Right lobe of liver (tissue), 6 donors: ENCODE results near the gene PLA2G7. TPM values are rescaled to one million over a fixed set of nuclear protein-coding genes. Genes with fewer than 3 reads are reported as not detected.

ENCODE experiments used
- ATAC-seq, 4 donors: fragments of 200-7000 bp; cut with Tn5 transposase; one replicate each; pipeline ENCODE4 v1.9.1; 2020; ENCODE audit warnings: mild to moderate bottlenecking in 4 of 4, moderate library complexity in 4 of 4
- DNase-seq, 3 donors: peaks; one replicate each; pipeline ENCODE4 v3.0.0-alpha.2; 2020
- H3K27ac ChIP-seq, 3 donors: fragments of 200-600 bp; one replicate each; pipeline ENCODE4 v1.8.0; 2022
- H3K27me3 ChIP-seq, 2 donors: fragments of 200-600 bp; one replicate each; pipeline ENCODE4 v1.8.0; 2022
- H3K36me3 ChIP-seq, 4 donors: fragments of 200-600 bp; sonication (generic) in 1 of 4; one replicate each; pipeline versions ENCODE4 v1.5.1 to v1.8.0; 2017 to 2022; ENCODE audit warnings: control low read depth in 1 of 4
- H3K4me1 ChIP-seq, 4 donors: fragments of 200-600 bp; sonication (generic) in 1 of 4; one replicate each; pipeline versions ENCODE4 v1.5.1 to v1.8.0; 2017 to 2022; ENCODE audit warnings: control low read depth in 1 of 4
- H3K4me3 ChIP-seq, 3 donors: fragments of 200-600 bp; one replicate each; pipeline ENCODE4 v1.8.0; 2022
- H3K9me3 ChIP-seq, 4 donors: fragments of 200-600 bp; sonication (generic) in 1 of 4; one replicate each; pipeline versions ENCODE4 v1.5.1 to v1.8.0; 2017 to 2022; ENCODE audit warnings: control low read depth in 1 of 4
- POLR2A ChIP-seq: fragments of 450-650 bp; IDR thresholded peaks from one replicate; pipeline ENCODE4 v1.6.1; 2017; ENCODE audit warnings: antibody characterized with exemption, mild to moderate bottlenecking
- WGBS: methylation state at CpG from one replicate; pipeline ENCODE4 v1.1.6; 2018; ENCODE audit warnings: low coverage, low lambda C conversion rate; ENCODE audit not compliant: insufficient coverage; ENCODE audit errors: missing lambda C conversion rate; 5-methylcytosine and 5-hydroxymethylcytosine counted together
- intact Hi-C, 2 donors: fragments of 100-400 bp; cut with DNase I; formaldehyde crosslinking; loops; one replicate each; pipeline versions ENCODE4 v1.11.2 to v1.14.1; 2022
- total RNA-seq, 6 experiments: library from RNA; depleted of rRNA in 2 of 6; stranded (reverse); fragments of >200 nt in 2 of 6; fragmentation: NEBNext Ultra II Directional in 3 of 6; extraction: Animal tissue kit (Norgen Biotek cat#: 25700) in 3 of 6; gene quantifications; one replicate each; pipeline versions ENCODE4 v1.1.0 to v1.2.4, GENCODE V29; 2016 to 2023
- TF ChIP-seq, protein P1 (sequence below), 4 donors: fragments of 200-600 bp in 3 of 4; fragments of 450-650 bp in 1 of 4; IDR thresholded peaks; one replicate each; pipeline versions ENCODE4 v1.5.1 to v1.8.0; 2016 to 2022; ENCODE audit warnings: antibody characterized with exemption in 4 of 4, mild to moderate bottlenecking in 2 of 4
- donor health status: DM: no; HTN: yes; CAD: no.
- donor health status: DM: no; HTN: no; CAD: no.
- donor health status: DM: no; HTN: no; CAD: no.
- donor health status: DM: no; HTN: yes; CAD: no.
- donor health status: DM: no; HTN: yes; CAD: no.

Gene PLA2G7
- total RNA-seq, 6 experiments from 2014 or later = 0.92 to 7.4 (median 1.6) TPM

DNA sequence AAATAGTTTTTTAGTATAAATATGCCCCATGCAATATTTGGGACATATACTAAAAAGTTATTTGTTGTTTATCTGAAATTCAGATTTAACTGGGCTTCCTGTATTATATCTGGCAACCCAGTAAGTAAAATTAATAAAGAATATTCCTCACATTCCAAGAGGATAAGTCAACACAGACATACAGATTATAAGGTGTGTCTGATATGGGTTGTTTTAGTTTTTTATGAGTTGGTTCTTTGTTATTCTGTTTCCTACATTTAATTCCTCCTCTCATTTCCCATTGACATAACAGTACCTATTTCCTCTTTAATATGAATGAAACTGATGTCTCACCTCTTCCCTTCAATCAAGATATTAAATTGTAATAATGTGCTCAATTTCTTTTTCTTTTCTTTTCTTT lies 1.7 kb upstream of the PLA2G7 start:
- ATAC-seq = no peak
- intact Hi-C loops = no loop called here
- H3K27me3 ChIP-seq = peaks cover 0 to 10% of the 10 kb centered on the region in 2 donors
- TF ChIP-seq, protein P1, sequence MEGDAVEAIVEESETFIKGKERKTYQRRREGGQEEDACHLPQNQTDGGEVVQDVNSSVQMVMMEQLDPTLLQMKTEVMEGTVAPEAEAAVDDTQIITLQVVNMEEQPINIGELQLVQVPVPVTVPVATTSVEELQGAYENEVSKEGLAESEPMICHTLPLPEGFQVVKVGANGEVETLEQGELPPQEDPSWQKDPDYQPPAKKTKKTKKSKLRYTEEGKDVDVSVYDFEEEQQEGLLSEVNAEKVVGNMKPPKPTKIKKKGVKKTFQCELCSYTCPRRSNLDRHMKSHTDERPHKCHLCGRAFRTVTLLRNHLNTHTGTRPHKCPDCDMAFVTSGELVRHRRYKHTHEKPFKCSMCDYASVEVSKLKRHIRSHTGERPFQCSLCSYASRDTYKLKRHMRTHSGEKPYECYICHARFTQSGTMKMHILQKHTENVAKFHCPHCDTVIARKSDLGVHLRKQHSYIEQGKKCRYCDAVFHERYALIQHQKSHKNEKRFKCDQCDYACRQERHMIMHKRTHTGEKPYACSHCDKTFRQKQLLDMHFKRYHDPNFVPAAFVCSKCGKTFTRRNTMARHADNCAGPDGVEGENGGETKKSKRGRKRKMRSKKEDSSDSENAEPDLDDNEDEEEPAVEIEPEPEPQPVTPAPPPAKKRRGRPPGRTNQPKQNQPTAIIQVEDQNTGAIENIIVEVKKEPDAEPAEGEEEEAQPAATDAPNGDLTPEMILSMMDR (IDR thresholded peaks at IDR 0.05) = no peak
- H3K27ac ChIP-seq = no peak overlapping the region
- DNase-seq = no peak
- H3K4me1 ChIP-seq = peaks cover 0 to 14% (median 4%) of the 10 kb centered on the region in 4 donors
- no peak overlapping the region for H3K4me3 ChIP-seq
- no peaks in the 10 kb centered on the region for H3K9me3 ChIP-seq
- no peaks in the 10 kb centered on the region for H3K36me3 ChIP-seq

DNA sequence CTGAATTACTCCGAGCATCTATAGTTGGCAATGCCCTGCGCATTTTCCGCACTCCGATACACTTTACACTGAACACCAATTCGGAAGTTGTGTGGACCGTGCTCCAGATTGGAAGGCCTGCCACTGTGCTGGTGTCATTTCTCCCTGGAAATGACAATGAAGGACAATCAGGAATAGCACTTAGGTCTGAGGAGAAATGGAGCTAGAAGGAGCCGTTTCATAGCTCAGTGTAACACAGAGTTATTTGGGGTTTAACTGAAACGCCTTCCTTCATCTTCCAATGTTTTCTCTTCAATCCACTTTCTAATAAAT lies 501 bp upstream of the PLA2G7 start:
- no peak for TF ChIP-seq POLR2A
- TF ChIP-seq, protein P1 (IDR thresholded peaks at IDR 0.05) = no peak
- Histone ChIP-seq H3K27ac (no peak overlapping the region), H3K4me3 (peak overlapping the region in 2 of 3 donors; percentile 37 to 54), H3K9me3 (no peaks in the 10 kb centered on the region), H3K36me3 (no peaks in the 10 kb centered on the region), H3K27me3 (peaks cover 0 to 10% of the 10 kb centered on the region in 2 donors), H3K4me1 (peaks cover 0 to 9% (median 4%) of the 10 kb centered on the region in 4 donors)
- DNase-seq = no peak
- intact Hi-C loops = no loop called here
- ATAC-seq = no peak
- WGBS = 33% methylated on average over 8 of the region's 8 CpGs

DNA sequence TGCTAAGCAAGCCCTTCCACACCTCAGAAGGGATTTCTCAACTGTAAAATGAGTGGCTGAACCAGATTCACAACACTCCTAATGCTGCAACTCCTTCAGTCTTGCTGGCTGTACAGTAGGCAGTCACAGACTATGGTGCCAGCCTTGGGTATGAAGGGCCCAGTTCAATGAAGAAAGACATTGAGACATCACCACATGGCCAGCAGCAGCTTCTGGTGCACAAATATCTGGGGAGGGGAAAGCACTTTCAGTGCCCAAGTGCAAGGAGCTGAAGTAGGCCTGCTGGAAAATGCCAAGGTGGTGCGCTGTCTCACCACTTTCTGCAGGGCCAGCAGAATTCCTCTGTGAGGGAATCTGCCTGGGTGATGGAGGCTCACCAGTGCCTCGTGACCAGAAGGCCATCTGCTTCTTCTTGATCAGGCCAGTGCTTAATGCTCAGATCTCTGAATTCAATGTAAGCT lies 1.8 kb downstream of the PLA2G7 start:
- Histone ChIP-seq H3K4me1 (peaks cover 0 to 9% (median 4%) of the 10 kb centered on the region in 4 donors), H3K27me3 (peaks cover 0 to 10% of the 10 kb centered on the region in 2 donors), H3K4me3 (no peak overlapping the region), H3K36me3 (no peaks in the 10 kb centered on the region), H3K9me3 (no peaks in the 10 kb centered on the region), H3K27ac (no peak overlapping the region)
- TF ChIP-seq, protein P1 (IDR thresholded peaks at IDR 0.05) = no peak
- TF ChIP-seq POLR2A = no peak
- DNase-seq = no peak
- intact Hi-C loops = no loop called here
- WGBS = no CpG with 5 or more reads among the region's 2 CpGs
- ATAC-seq = peak in 1 of 4 donors; percentile 4

DNA sequence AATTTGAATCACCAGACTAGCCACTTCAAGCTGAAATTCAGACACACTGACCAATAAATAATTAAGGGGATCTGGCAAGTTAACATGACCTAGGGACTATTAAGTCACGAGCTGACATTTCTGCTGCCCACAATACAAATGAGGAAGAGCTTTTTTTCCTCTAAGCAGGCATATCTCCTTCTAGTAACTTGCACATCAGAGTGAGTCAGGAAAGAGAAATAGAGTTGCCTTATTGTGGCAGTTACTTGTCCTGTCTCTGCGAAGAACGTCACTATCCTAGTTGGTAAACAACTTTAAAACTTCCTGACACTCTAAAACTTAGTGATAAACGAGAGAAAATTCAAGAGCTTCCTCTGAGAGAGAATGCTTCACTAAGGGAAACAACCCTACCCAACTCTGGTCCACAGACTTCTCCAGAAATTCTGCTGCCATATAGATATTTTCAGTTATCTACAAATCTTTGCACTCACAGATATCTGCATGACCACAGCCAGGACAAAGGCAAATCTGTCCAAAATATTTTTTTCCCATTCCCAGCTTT lies 4.2 kb downstream of the PLA2G7 start:
- 42% methylated on average over 4 of the region's 4 CpGs for WGBS
- no peak for DNase-seq
- no peak overlapping the region for H3K27ac ChIP-seq
- intact Hi-C loops = no loop called here
- TF ChIP-seq, protein P1 (IDR thresholded peaks at IDR 0.05) = no peak
- TF ChIP-seq POLR2A = peak; percentile 69
- H3K4me1 ChIP-seq = peaks cover 0 to 9% (median 4%) of the 10 kb centered on the region in 4 donors
- H3K36me3 ChIP-seq = no peaks in the 10 kb centered on the region
- H3K4me3 ChIP-seq = no peak overlapping the region
- no peaks in the 10 kb centered on the region for H3K9me3 ChIP-seq
- ATAC-seq = peak; percentile 21 to 56 (median 44)
- H3K27me3 ChIP-seq = peaks cover 0 to 5% of the 10 kb centered on the region in 2 donors
